ENCODE measurements around the gene OXTR. TPM values are rescaled to one million over a fixed set of nuclear protein-coding genes. Genes with fewer than 3 reads are reported as not detected.
A peak's percentile ranks its signal among the peaks of the same experiment; 100 is the strongest.

Gene OXTR
- total RNA-seq, 1 experiment from 2014 or later: 3.4 TPM

DNA sequence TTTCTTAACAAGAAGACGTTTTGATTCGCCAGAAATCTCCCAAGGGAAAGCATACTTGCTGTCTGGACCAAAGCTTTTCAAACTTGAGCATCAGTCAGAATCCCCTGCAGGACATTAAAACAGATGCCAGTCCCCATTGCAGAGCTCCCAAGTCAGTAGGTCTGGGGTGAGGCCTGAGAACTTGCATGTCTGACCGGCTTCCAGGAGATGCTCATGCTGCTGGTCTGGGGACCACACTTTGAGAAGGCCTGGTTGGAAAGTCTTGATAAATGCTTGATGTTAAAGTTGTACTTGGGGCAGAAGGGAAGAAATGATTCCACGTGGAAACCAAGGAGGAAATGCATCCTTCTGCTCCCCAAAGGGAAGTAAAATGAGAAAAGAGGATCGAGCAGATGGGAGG is 60.1 kb downstream of the OXTR start:
- Mint-ChIP-seq H3K27ac (ENCODE audit: unreplicated experiment) (peak overlapping the region; percentile 65), H3K4me1 (ENCODE audit: low read depth, unreplicated experiment) (no peaks in the 10 kb centered on the region), H3K36me3 (ENCODE audit: insufficient read depth, unreplicated experiment) (no peaks in the 10 kb centered on the region), H3K9me3 (ENCODE audit: low read depth, unreplicated experiment) (peaks cover 2% of the 10 kb centered on the region), H3K27me3 (ENCODE audit: unreplicated experiment) (peaks cover 39% of the 10 kb centered on the region), H3K4me3 (ENCODE audit: low read depth, unreplicated experiment) (no peak overlapping the region)
- intact Hi-C loops (cut with micrococcal nuclease; ENCODE audit: unreplicated experiment): no loop called here
- TF ChIP-seq, protein P1, sequence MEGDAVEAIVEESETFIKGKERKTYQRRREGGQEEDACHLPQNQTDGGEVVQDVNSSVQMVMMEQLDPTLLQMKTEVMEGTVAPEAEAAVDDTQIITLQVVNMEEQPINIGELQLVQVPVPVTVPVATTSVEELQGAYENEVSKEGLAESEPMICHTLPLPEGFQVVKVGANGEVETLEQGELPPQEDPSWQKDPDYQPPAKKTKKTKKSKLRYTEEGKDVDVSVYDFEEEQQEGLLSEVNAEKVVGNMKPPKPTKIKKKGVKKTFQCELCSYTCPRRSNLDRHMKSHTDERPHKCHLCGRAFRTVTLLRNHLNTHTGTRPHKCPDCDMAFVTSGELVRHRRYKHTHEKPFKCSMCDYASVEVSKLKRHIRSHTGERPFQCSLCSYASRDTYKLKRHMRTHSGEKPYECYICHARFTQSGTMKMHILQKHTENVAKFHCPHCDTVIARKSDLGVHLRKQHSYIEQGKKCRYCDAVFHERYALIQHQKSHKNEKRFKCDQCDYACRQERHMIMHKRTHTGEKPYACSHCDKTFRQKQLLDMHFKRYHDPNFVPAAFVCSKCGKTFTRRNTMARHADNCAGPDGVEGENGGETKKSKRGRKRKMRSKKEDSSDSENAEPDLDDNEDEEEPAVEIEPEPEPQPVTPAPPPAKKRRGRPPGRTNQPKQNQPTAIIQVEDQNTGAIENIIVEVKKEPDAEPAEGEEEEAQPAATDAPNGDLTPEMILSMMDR (IDR thresholded peaks at IDR 0.05; ENCODE audit: unreplicated experiment): no peak
- no TSS peak for BruUV-seq (replicated peaks)
- DNase-seq: no peak
- CTCF ChIA-PET: no interaction called here

DNA sequence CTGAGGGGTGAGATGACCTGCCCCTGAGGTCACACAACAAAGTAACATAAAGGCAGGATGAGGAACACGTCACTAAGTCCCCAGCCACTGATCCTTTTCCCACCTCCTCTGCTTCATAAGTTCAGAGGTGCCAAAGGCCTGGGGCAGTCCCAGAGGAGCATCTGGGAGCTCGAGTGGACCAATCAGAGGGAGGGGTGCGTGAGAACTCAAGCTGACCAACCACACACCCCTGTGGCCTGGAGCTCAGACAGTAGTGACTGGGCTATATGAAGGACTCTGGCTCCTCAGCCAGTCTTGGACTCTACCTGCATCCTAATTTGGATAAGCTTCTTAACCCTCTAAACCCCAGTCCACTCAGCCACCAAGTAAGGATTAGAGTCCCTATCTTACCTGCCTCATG is 63.8 kb downstream of the OXTR start:
- DNase-seq: no peak
- TF ChIP-seq, protein P1 (IDR thresholded peaks at IDR 0.05; ENCODE audit: unreplicated experiment): no peak
- BruUV-seq (replicated peaks): no TSS peak
- intact Hi-C loops (cut with micrococcal nuclease; ENCODE audit: unreplicated experiment): no loop called here
- no peak overlapping the region for H3K4me3 Mint-ChIP-seq (ENCODE audit: low read depth, unreplicated experiment)
- no peaks in the 10 kb centered on the region for H3K4me1 Mint-ChIP-seq (ENCODE audit: low read depth, unreplicated experiment)
- no peaks in the 10 kb centered on the region for H3K36me3 Mint-ChIP-seq (ENCODE audit: insufficient read depth, unreplicated experiment)
- peaks cover 2% of the 10 kb centered on the region for H3K9me3 Mint-ChIP-seq (ENCODE audit: low read depth, unreplicated experiment)
- H3K27me3 Mint-ChIP-seq (ENCODE audit: unreplicated experiment): peaks cover 21% of the 10 kb centered on the region
- CTCF ChIA-PET: no interaction called here
- no peak overlapping the region for H3K27ac Mint-ChIP-seq (ENCODE audit: unreplicated experiment)

DNA sequence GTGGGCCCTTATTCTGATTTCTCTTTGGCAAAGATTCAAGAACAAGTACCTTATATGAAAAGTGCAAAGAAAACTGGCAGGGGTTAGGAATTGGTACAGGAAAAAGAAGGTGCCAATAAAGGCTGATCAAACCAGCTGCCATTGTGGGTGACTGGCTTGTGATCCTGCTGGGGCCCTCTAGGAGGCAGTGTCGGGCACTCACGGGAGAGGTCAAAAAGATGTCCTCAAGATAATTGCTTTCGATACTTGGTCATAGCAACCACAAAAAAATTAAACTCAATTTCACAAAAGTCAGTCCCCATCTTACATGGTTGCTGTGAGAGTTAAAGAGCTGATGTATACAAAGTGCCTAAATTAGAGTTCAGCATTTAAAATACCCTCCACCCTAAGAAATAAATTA is 66.9 kb downstream of the OXTR start:
- DNase-seq: no peak
- no peak overlapping the region for H3K27ac Mint-ChIP-seq (ENCODE audit: unreplicated experiment)
- TF ChIP-seq, protein P1 (IDR thresholded peaks at IDR 0.05; ENCODE audit: unreplicated experiment): no peak
- CTCF ChIA-PET: no interaction called here
- H3K9me3 Mint-ChIP-seq (ENCODE audit: low read depth, unreplicated experiment): peaks cover 2% of the 10 kb centered on the region
- H3K4me3 Mint-ChIP-seq (ENCODE audit: low read depth, unreplicated experiment): no peak overlapping the region
- no peaks in the 10 kb centered on the region for H3K4me1 Mint-ChIP-seq (ENCODE audit: low read depth, unreplicated experiment)
- no peaks in the 10 kb centered on the region for H3K36me3 Mint-ChIP-seq (ENCODE audit: insufficient read depth, unreplicated experiment)
- intact Hi-C loops (cut with micrococcal nuclease; ENCODE audit: unreplicated experiment): no loop called here
- no peaks in the 10 kb centered on the region for H3K27me3 Mint-ChIP-seq (ENCODE audit: unreplicated experiment)
- BruUV-seq (replicated peaks): no TSS peak

Other genes starting within 250 kb of the OXTR start
- gene SSUH2, start 124.8 kb downstream of the OXTR start, total RNA-seq (2022): 0.54 TPM in 1 of 2 replicates, not detected in the other
- not detected in 2 replicates for gene CAV3, start 35.8 kb downstream of the OXTR start, total RNA-seq (2022)
- gene RAD18, start 193.9 kb upstream of the OXTR start, total RNA-seq (2022): 20.7 and 25.8 TPM in 2 replicates

All from Calu3 (cell line).